Stimulated activated CD4-positive, alpha-beta T cell treated with anti-CD3 and anti-CD28 coated beads, Interleukin-15, amount 100 ng/mL, for 24 hours (primary cell): Measurements from ENCODE around the gene SLC2A9.

Experiments used
- DNase-seq: peaks from one replicate; pipeline ENCODE4 v3.0.0-alpha.2; 2020

Gene SLC2A9

GRCh38 chr4:9880406-9881197 lies 140.7 kb downstream of the SLC2A9 start:
- no peak for DNase-seq

DNA sequence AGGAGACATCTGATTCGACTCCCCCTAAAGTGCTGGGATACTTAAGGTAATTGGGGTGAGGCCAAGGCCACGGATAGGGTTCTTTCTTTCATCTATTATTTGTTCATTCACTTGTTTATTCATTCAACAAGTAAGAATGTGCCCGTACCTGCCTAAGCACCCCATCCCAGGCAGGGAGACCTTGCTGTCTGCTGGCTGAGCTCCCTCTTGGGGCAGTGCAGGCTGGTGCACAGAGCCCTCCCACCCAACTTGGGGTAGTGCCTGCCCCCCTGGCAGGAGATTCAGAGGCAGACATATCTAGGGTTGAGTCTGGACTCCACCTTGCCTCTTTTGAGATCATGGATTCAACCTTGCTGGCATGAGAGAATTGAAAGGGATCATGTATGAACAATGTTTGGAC lies 144.2 kb downstream of the SLC2A9 start:
- DNase-seq = no peak

- no peak for DNase-seq
Observed at GRCh38 chr4:9875516-9875915, 145.8 kb downstream of the SLC2A9 start.

- DNase-seq = no peak
Observed at GRCh38 chr4:9874385-9874784, 146.9 kb downstream of the SLC2A9 start.

DNA sequence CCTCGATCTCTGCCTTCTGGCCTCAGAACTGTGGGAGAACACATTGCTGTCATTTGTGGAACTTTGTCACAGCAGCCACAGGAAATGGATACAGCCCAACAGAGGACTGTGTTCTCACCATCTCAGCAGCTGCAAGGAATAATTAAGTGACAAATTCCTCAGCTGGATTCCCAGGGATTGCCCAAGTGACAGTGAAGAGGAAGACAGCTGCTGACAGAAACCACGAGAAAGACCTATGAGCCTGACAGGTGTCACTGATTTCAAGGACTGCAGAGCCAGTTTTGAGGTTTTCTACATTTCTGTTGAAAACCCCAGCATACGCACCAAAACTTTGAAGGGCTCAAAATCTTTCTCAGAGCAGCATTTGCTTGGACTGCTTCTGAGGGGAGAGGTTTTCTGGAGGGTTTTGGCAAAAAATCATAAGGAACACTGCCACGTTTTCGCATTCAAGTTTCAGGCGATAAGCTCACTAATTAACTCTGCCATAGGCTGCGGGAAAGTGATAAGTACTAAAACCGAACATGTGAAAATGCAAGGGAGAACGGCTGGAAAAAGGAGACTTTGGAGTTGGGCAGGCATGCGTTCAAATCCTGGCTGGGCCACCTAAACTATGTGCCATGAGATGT lies 151.0 kb downstream of the SLC2A9 start:
- DNase-seq = no peak

DNA sequence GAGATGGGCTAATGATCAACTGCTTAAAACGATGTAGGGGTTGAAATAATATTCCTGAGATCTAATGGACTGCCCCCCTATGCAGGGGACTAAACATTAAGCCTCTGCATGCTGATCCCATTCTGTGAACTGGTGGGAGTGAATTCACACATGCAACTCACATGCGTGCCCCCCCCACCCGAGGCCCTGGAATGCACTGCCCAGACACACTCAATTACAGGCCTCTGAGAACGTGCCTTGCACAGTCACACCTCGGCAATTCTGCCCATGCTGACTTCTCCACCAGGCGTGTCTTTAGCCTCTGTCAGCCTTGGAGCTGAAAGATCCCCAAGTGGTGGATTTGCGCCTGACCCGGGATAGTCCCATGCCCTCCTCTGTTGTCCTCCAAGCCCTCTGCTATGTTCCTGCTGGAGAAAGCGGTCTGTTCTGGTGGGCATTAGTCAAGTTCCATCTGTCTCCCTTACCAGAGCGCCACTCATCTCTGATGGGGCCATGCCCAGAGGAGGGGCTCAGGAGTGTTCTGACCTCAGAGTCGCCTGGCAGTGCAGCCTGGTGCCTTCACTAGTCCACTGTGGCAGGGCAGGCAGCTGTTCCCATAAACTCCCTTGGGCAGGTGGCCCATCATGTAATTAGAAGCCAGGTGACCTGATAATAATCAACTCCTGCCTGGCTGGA lies 153.4 kb downstream of the SLC2A9 start:
- DNase-seq = no peak

- no peak for DNase-seq
Observed at GRCh38 chr4:9866931-9867330, 154.4 kb downstream of the SLC2A9 start.

DNA sequence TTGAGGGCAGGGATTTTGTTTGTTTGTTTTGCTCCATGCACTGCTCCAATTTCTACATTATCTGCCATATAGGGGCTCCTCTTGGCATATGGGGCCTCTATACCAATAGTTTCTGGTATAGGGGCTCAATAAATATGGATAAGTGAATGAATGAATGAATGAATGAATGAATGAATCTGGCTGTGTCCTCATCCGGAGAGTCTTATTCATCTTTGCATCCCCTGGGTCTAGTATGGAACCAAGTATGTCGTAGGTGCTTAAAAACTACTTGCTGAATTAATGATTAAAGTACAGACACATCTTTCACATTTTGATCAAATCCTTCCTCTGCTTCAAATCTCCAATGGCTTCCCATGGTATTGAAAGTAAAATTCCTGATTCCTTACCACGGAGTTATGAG lies 159.7 kb downstream of the SLC2A9 start:
- no peak for DNase-seq

GRCh38 chr4:9859810-9860209 lies 161.5 kb downstream of the SLC2A9 start:
- no peak for DNase-seq

DNA sequence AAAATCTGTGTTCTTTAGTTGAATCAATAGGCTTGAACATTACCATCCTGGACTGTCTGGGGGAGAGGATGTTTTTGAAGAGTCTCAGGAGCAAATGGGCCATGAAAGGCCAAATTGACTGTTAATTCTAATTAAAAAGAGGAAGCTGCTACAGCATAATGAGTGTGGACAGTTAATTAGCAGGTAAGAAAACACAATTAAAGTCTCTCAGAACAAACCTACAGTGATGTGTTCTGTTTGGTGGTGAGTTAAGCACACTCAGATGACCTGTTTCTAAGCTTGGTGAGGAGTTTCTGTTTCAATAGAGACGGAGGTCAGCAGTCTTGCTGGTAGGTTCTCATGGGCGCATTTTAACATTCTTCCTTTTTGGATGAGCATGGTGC lies 171.8 kb downstream of the SLC2A9 start:
- DNase-seq = no peak

DNA sequence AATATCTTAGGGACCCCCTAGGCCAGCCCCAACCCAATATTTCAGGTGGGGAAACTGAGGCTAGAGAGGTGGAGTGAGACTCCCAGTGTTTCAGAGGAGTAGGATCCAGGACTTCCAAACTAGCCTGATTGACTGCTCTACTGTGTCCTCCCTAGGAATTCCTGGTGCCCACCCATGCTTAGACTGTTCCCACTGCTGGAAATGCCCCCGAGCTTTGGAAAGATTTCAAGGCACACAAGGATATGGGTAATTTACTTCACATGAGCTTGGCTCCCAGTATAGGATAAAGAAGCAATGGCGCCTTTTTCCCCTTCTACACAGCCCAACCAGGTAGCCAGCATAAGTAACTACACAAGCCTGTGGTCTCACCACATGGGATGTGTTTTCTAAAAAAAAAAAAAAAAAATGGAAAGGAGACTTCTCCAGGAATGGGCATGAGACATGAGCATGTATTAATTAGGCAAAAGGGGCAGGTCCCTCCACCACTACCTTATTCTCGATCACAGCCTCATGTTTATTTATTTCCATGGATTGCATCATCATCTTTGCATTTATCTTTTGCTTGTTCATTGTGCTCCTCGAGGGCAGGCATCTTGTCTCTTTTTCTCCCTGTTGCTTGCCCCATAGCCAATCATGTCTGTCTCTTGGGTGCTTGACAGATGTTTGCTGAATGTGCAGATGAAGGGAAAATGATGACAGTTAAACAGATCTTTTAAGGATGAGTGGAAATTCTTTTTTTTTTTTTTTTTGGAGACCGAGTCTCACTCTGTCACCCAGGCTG lies 173.1 kb downstream of the SLC2A9 start:
- DNase-seq = no peak

DNA sequence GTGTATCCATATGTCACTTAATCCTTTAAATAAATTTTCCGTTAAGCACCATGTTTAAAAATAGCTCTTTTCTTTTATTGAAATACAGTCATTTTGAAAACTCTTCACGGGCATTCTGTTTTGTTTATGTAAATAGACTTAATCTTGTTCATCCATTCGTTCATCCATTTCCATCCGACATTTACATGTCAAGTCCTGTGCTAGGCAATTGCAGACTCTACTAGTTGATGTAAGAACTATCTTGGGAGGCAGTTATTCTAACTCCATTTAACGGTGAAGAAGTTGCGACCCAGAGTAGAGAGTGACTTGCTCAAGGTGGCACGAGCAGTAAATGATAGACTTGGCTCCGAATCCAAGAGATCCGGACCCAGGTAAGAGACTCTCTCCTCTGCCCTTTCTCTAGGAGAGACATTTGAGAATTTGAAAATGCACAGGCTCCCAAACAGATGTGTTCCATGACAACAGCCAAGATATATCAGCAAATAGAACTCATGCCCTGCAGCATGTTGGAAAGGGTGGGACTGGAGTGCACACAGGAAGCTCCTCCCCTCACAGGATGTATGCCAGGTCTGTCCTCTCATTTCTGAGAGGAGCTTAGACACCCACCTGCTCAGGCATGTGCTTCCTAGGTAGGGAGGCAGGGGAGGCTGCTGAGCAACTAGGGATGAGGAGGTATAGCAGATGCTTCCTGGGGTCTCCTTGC lies 175.4 kb downstream of the SLC2A9 start:
- DNase-seq = no peak

DNA sequence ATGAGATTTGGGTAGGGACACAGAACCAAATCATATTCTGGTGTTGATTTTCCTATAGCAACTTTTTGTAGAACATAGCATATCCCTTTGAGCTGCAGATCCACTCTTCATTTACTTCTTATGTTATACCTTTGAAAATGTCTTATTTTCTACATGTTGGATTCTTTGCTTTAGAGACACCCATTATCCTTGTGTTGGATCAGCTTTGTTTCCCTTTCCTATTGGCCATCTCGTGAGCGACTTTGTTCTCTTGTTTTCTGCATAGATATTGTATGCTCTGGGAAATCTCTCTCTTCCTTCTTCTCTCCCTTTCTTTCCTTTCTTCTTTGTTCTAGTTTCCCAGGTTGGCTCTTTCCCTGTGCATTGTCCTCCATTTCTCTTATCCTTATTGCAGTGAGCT lies 180.2 kb downstream of the SLC2A9 start:
- no peak for DNase-seq

DNA sequence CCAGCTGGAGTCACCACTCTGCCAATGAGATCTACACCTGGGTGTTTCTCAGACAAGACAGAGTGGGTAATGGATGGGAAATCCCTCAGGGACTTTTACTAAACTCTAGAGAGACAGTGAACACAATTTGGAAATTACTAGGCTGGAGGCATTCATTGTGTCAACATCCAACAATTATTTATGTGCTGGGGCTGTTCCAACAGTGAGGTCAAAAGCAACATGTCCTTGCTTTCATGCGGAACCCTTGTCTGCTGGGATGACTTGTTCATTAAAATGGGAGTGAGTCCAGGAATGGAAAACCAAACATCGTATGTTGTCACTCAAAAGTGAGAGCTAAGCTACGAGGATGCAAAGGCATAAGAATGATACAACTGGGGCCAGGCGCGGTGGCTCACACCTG lies 185.9 kb downstream of the SLC2A9 start:
- no peak for DNase-seq

- no peak for DNase-seq
Observed at GRCh38 chr4:9833421-9833820, 187.9 kb downstream of the SLC2A9 start.

DNA sequence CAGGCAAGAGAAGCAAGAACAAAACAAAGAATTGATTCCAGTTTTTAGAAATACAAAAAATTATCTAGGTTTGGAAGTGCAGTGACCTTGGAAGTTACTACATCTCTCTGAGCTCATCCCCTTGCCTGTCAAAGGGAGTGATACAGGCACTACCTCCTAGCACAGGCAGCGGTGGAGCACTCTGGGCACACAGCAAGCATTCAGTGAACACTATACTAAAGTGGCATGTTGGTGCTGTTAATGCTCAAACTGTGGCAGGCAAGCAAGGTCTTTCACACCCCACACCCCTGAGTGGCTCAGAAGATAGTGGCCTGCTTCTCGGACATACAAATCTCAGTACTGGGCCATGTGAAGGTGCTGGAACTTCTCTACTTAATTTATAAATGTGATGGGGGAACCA lies 188.7 kb downstream of the SLC2A9 start:
- DNase-seq = no peak

- no peak for DNase-seq
Observed at GRCh38 chr4:9826551-9826950, 194.7 kb downstream of the SLC2A9 start.

- DNase-seq = no peak
Observed at GRCh38 chr4:9825049-9825448, 196.2 kb downstream of the SLC2A9 start.

DNA sequence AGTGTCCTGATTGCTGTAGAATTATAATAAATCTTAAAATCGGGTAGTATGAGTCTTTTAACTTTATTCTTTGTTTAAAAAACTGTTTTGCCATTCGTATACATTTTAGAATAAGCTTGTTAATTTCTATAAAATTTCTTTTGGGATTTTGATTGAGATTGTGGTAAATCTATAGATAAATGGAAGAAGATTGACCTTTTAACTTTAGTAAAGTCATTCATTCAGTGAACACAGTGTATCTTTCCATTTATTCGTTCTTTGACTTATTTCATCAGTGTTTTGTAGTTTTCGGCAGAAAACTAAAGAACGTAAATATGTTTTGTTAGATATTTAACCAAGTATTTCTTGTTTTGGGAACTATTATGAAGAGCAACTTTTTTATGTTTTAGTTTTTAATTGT lies 201.0 kb downstream of the SLC2A9 start:
- DNase-seq = no peak

- no peak for DNase-seq
Observed at GRCh38 chr4:9816285-9816684, 205.0 kb downstream of the SLC2A9 start.

DNA sequence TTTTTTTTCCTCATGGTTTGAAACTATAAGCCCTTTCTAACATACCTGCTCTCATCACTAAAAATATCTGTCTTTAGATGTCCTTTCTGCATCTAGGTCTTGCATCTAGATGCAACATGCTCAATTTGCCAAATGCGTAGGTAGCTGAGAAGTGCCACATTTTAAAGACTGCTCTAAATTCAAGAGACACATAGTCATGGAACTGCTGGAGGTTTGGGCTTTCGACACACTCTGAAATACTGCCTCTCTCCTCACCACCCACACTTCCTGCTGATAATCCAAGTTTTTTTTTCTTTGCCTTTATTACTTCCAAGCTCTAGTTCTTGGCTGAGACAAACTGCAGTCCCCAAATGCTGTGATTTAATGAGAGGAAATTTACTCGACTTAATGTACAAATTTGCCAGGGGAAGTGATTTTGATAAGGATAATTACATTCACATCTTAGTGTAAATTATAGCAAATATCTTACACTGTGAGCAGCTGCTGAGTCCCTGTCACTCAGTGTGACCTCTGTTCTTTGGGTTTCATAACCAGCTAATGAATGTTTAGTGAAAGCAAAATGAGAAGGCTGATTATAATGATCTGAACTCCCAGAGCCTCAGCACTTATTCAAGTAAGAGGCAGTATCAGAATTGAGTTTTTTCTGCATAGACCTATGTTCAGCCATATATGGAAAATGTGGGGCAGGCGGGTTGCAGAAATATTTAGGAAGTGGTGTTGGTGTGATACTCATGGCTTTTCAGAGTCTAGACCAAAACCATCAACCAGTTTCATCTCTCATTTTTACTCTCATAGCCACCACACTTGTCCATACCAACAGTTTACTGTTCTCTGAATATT lies 208.6 kb downstream of the SLC2A9 start:
- DNase-seq = no peak

GRCh38 chr4:9811806-9812205 lies 209.5 kb downstream of the SLC2A9 start:
- no peak for DNase-seq
